Progenitor cell of endocrine pancreas (in vitro differentiated cells): ENCODE data around the gene PANX2. TPM values are rescaled to one million over a fixed set of nuclear protein-coding genes. Genes with fewer than 3 reads are reported as not detected.

ENCODE experiments used
- DNase-seq: peaks from one replicate; pipeline ENCODE4 v3.0.0; 2021; ENCODE audit warnings: low spot score; ENCODE audit not compliant: unreplicated experiment
- H3K27ac Mint-ChIP-seq: 2 replicates; pipeline ENCODE4 v1.8.0; 2021; ENCODE audit warnings: mild to moderate bottlenecking, moderate library complexity, mixed read lengths
- H3K27me3 Mint-ChIP-seq: 2 replicates; pipeline ENCODE4 v1.8.0; 2021; ENCODE audit warnings: mixed read lengths
- H3K36me3 Mint-ChIP-seq: 2 replicates; pipeline ENCODE4 v1.8.0; 2022; ENCODE audit warnings: mixed read lengths; ENCODE audit not compliant: insufficient read depth
- H3K4me1 Mint-ChIP-seq: 2 replicates; pipeline ENCODE4 v1.8.0; 2021; ENCODE audit warnings: low read depth, mixed read lengths
- H3K4me3 Mint-ChIP-seq: 2 replicates; pipeline ENCODE4 v1.8.0; 2021; ENCODE audit warnings: low read depth, mild to moderate bottlenecking, moderate library complexity, mixed read lengths
- H3K9me3 Mint-ChIP-seq: 2 replicates; pipeline ENCODE4 v1.8.0; 2021; ENCODE audit warnings: low read depth, mixed read lengths
- CTCF ChIP-seq: fragments of 200-600 bp; sonication (generic); IDR thresholded peaks from one replicate; pipeline ENCODE4 v1.5.0; 2021; ENCODE audit warnings: antibody characterized with exemption, mild to moderate bottlenecking; ENCODE audit not compliant: unreplicated experiment
- total RNA-seq: library from RNA; stranded (reverse); gene quantifications from 2 replicates; pipeline ENCODE4 v1.2.1, GENCODE V29; 2021

Gene PANX2
- total RNA-seq, 1 donor from 2014 or later: 6.3 TPM

DNA sequence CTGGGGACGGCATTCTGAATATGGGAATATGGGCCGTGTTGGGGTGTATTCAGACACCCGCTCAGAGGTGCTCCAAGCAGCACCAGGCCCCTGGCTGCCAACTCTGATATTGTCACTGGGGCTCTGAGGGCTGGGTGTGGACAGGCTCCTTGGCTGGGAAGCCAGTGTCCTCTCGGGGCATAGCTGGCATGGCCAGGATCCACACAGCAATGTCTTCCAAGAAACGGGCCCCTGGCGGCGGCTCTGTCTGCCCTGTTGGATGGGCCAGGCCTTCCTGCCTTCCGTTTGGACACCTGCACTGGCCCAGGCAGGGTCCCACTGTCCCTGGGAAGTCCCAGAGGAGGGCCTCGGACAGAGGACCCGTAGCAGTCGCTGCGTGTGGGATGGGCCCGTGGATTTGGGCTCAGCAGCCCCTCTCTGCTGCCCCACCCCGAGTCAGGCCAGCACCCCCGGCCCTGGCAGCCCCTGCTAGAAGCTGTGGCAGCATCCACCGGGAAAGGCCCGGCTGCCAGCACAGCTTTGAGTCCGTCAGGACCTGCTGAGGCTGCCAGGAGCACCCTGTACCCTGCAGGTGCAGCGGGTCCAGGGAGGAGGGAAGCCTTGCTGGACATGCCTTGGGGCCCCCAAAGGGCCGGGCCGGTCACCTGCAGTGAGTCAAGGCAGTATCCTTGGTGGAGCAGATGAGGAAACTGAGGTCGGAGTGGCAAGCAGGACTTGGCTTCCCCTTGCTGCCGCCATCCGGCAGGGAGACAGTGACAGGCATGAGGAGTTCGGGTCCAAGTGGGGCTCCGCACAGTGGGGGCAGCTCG is 4.1 kb downstream of the PANX2 start:
- TF ChIP-seq CTCF: no peak
- Mint-ChIP-seq H3K27me3 (no peaks in the 10 kb centered on the region), H3K4me3 (no peak overlapping the region), H3K9me3 (no peaks in the 10 kb centered on the region), H3K4me1 (peaks cover 3% of the 10 kb centered on the region), H3K27ac (no peak overlapping the region), H3K36me3 (peaks cover 6% of the 10 kb centered on the region)
- DNase-seq: no peak

DNA sequence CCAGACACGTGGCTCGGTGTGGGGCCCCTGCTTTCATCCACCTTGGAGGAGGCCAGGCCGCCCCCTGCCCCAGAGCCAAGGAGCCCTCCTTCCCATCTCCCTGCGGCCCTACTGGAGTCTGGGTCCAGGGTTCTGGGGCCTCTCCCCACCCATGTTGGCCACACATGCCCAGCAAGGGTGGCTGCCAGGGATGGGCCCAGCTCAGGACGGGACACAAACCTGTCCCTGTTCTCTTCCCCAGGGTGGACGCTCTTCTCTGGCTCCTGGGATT is 4.6 kb downstream of the PANX2 start:
- H3K4me1 Mint-ChIP-seq: peaks cover 5% of the 10 kb centered on the region
- TF ChIP-seq CTCF: no peak
- H3K27me3 Mint-ChIP-seq: no peaks in the 10 kb centered on the region
- peaks cover 6% of the 10 kb centered on the region for H3K36me3 Mint-ChIP-seq
- H3K4me3 Mint-ChIP-seq: no peak overlapping the region
- no peaks in the 10 kb centered on the region for H3K9me3 Mint-ChIP-seq
- no peak overlapping the region for H3K27ac Mint-ChIP-seq
- DNase-seq: no peak

- Mint-ChIP-seq H3K36me3 (peaks cover 6% of the 10 kb centered on the region), H3K27me3 (no peaks in the 10 kb centered on the region), H3K4me1 (peaks cover 2% of the 10 kb centered on the region), H3K4me3 (no peak overlapping the region), H3K9me3 (no peaks in the 10 kb centered on the region), H3K27ac (no peak overlapping the region)
- no peak for TF ChIP-seq CTCF
- DNase-seq: no peak
Observed at GRCh38 chr22:50175921-50176849, 5.7 kb downstream of the PANX2 start.

GRCh38 chr22:50176850-50177536 is 6.5 kb downstream of the PANX2 start:
- H3K27me3 Mint-ChIP-seq: no peaks in the 10 kb centered on the region
- H3K4me3 Mint-ChIP-seq: no peak overlapping the region
- H3K36me3 Mint-ChIP-seq: peaks cover 6% of the 10 kb centered on the region
- H3K9me3 Mint-ChIP-seq: no peaks in the 10 kb centered on the region
- no peak overlapping the region for H3K27ac Mint-ChIP-seq
- no peak for DNase-seq
- TF ChIP-seq CTCF: no peak
- peaks cover 1% of the 10 kb centered on the region for H3K4me1 Mint-ChIP-seq
